DOHH2 (cell line): ENCODE data around the gene SMARCD1.
A peak's percentile ranks its signal among the peaks of the same experiment; 100 is the strongest.

Experiments used
- H3F3A ChIP-seq: fragments of 200-600 bp; sonication (generic), shearing (Covaris generic); 2 replicates; pipeline ENCODE4 v1.6.0; 2016; ENCODE audit warnings: antibody characterized with exemption, mild to moderate bottlenecking; ENCODE audit not compliant: control insufficient read depth, insufficient read depth
- H3K27ac ChIP-seq: fragments of 200-600 bp; sonication (generic); 2 replicates; pipeline ENCODE4 v1.5.1; 2014; ENCODE audit warnings: low read depth, mild to moderate bottlenecking, low read length, moderate library complexity
- H3K27me3 ChIP-seq: fragments of 200-600 bp; sonication (generic); 2 replicates; pipeline ENCODE4 v1.6.1; 2014; ENCODE audit warnings: mild to moderate bottlenecking, low read length, mixed read lengths; ENCODE audit not compliant: control insufficient read depth
- H3K36me3 ChIP-seq: fragments of 200-600 bp; sonication (generic); 2 replicates; pipeline ENCODE4 v1.6.1; 2014; ENCODE audit warnings: mild to moderate bottlenecking, low read length, moderate library complexity, mixed read lengths; ENCODE audit not compliant: control insufficient read depth
- H3K4me1 ChIP-seq: fragments of 200-600 bp; sonication (generic); 2 replicates; pipeline ENCODE4 v1.6.1; 2014; ENCODE audit warnings: mild to moderate bottlenecking, low read length, mixed read lengths; ENCODE audit not compliant: control insufficient read depth
- H3K4me2 ChIP-seq: fragments of 200-600 bp; sonication (generic); 2 replicates; pipeline ENCODE4 v1.6.0; 2014; ENCODE audit warnings: mild to moderate bottlenecking, low read length, moderate library complexity
- H3K4me3 ChIP-seq: fragments of 200-600 bp; sonication (generic); 2 replicates; pipeline ENCODE4 v1.5.1; 2014; ENCODE audit warnings: mild to moderate bottlenecking, low read length, mixed read lengths
- H3K79me2 ChIP-seq: fragments of 200-600 bp; sonication (generic); 2 replicates; pipeline ENCODE4 v1.6.1; 2014; ENCODE audit warnings: mild to moderate bottlenecking, low read length, mixed read lengths; ENCODE audit not compliant: control insufficient read depth
- H3K9me2 ChIP-seq: fragments of 200-600 bp; sonication (generic); replicated peaks from 2 replicates; pipeline ENCODE4 v1.6.1; 2014; ENCODE audit warnings: mild to moderate bottlenecking, low read length, mixed read lengths; ENCODE audit not compliant: control insufficient read depth
- H3K9me3 ChIP-seq: fragments of 200-600 bp; sonication (generic); 2 replicates; pipeline ENCODE4 v1.6.1; 2014; ENCODE audit warnings: antibody characterized with exemption, low read length, mixed read lengths; ENCODE audit not compliant: control insufficient read depth, insufficient read depth
- H4K20me1 ChIP-seq: fragments of 200-600 bp; sonication (generic); 2 replicates; pipeline ENCODE4 v1.6.0; 2014; ENCODE audit warnings: low read depth, mild to moderate bottlenecking, antibody characterized with exemption, low read length, moderate library complexity; ENCODE audit not compliant: control insufficient read depth, insufficient read depth
- CTCF ChIP-seq: fragments of 200-600 bp; sonication (generic); IDR thresholded peaks from one replicate; pipeline ENCODE4 v1.5.1; 2014; ENCODE audit warnings: antibody characterized with exemption, mild to moderate bottlenecking, low read depth, low read length; ENCODE audit not compliant: poor library complexity, severe bottlenecking
- EZH2phosphoT487 ChIP-seq: fragments of 200-600 bp; sonication (generic); IDR thresholded peaks from 2 replicates; pipeline ENCODE4 v1.6.1; 2017; ENCODE audit warnings: borderline replicate concordance, mild to moderate bottlenecking, antibody characterized with exemption, low read length, moderate library complexity, mixed read lengths

SMARCD1 gene

GRCh38 chr12:50059440-50060119 lies 25.6 kb upstream of the SMARCD1 start:
- H3K79me2 ChIP-seq = no peaks in the 10 kb centered on the region

GRCh38 chr12:50060120-50060468 lies 25.0 kb upstream of the SMARCD1 start:
- Histone ChIP-seq H3K4me1 (peaks cover 36% of the 10 kb centered on the region), H3K27me3 (peaks cover 64% of the 10 kb centered on the region), H3K9me3 (no peaks in the 10 kb centered on the region), H3K36me3 (no peaks in the 10 kb centered on the region), H3K27ac (no peak overlapping the region), H3K4me3 (no peak overlapping the region), H3F3A (no peaks in the 10 kb centered on the region), H3K79me2 (no peaks in the 10 kb centered on the region), H4K20me1 (0 out of 2 replicates have a peak, but pooled peaks cover 4% of the 10 kb centered on the region), H3K4me2 (no peak overlapping the region; the same call in 1 of the 2 replicates), H3K9me2 (no peaks in the 10 kb centered on the region)
- TF ChIP-seq EZH2phosphoT487 (no peak), CTCF (no peak)

More at GRCh38 chr12:50059440-50060119, 25.6 kb upstream of the SMARCD1 start:
- H3K4me2 ChIP-seq = peak overlapping the region; percentile 19; the same call in 1 of the 2 replicates
- H3K4me3 ChIP-seq = no peak overlapping the region
- peaks cover 36% of the 10 kb centered on the region for H3K4me1 ChIP-seq
- H3K9me3 ChIP-seq = no peaks in the 10 kb centered on the region
- 0 out of 2 replicates have a peak, but pooled peaks cover 4% of the 10 kb centered on the region for H4K20me1 ChIP-seq
- peaks cover 64% of the 10 kb centered on the region for H3K27me3 ChIP-seq
- H3K9me2 ChIP-seq = no peaks in the 10 kb centered on the region
- H3K36me3 ChIP-seq = no peaks in the 10 kb centered on the region
- no peak overlapping the region for H3K27ac ChIP-seq
- no peaks in the 10 kb centered on the region for H3F3A ChIP-seq
- TF ChIP-seq CTCF (no peak), EZH2phosphoT487 (no peak)

GRCh38 chr12:50061171-50061570 lies 24.0 kb upstream of the SMARCD1 start:
- Histone ChIP-seq H3K4me3 (no peak overlapping the region), H3F3A (no peaks in the 10 kb centered on the region), H3K36me3 (no peaks in the 10 kb centered on the region), H3K27me3 (peaks cover 71% of the 10 kb centered on the region), H3K4me2 (no peak overlapping the region), H3K27ac (no peak overlapping the region), H3K9me2 (no peaks in the 10 kb centered on the region), H3K4me1 (peaks cover 29% of the 10 kb centered on the region), H3K9me3 (no peaks in the 10 kb centered on the region), H3K79me2 (no peaks in the 10 kb centered on the region), H4K20me1 (0 out of 2 replicates have a peak, but pooled peaks cover 4% of the 10 kb centered on the region)
- no peak for TF ChIP-seq EZH2phosphoT487
- no peak for TF ChIP-seq CTCF
